ENCODE measurements around the gene NCAM1. TPM values are rescaled to one million over a fixed set of nuclear protein-coding genes. Genes with fewer than 3 reads are reported as not detected.

NCAM1 gene
- total and polyA plus RNA-seq, 9 of the 15 experiments (the other 6 are each of a cell fraction or from before 2014, with no cell fraction given): 0.09 to 0.23 TPM; not detected in 7

DNA sequence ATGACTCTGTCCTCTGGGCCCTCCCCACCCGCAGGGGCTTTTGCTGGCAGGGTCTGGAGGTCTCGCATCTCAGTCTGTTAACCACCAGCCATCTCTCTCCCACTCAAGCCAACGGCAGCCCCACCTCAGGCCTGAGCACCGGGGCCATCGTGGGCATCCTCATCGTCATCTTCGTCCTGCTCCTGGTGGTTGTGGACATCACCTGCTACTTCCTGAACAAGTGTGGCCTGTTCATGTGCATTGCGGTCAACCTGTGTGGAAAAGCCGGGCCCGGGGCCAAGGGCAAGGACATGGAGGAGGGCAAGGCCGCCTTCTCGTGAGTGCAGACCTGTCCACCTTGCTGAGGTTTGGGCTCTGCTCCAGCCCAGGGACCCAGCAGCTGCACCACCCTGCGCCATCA is 308.9 kb downstream of the NCAM1 start (continued):
- TF ChIP-seq CHAMP1 (IDR thresholded peaks at IDR 0.05) (no peak), CXXC5 (CRISPR knock-in tag; IDR thresholded peaks at IDR 0.05) (no peak), ETV1 (tag; conservative IDR thresholded peaks at IDR 0.05; ENCODE audit: low read depth) (no peak), KDM4B (IDR thresholded peaks at IDR 0.05; ENCODE audit: borderline replicate concordance in 2 of 2, low read depth in 1 of 2) (no peak), GTF2E2 (tag; IDR thresholded peaks at IDR 0.05) (no peak), L3MBTL2 (IDR thresholded peaks at IDR 0.05) (no peak)
- TF ChIP-seq, protein P1, sequence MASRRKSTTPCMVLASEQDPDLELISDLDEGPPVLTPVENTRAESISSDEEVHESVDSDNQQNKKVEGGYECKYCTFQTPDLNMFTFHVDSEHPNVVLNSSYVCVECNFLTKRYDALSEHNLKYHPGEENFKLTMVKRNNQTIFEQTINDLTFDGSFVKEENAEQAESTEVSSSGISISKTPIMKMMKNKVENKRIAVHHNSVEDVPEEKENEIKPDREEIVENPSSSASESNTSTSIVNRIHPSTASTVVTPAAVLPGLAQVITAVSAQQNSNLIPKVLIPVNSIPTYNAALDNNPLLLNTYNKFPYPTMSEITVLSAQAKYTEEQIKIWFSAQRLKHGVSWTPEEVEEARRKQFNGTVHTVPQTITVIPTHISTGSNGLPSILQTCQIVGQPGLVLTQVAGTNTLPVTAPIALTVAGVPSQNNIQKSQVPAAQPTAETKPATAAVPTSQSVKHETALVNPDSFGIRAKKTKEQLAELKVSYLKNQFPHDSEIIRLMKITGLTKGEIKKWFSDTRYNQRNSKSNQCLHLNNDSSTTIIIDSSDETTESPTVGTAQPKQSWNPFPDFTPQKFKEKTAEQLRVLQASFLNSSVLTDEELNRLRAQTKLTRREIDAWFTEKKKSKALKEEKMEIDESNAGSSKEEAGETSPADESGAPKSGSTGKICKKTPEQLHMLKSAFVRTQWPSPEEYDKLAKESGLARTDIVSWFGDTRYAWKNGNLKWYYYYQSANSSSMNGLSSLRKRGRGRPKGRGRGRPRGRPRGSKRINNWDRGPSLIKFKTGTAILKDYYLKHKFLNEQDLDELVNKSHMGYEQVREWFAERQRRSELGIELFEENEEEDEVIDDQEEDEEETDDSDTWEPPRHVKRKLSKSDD (conservative IDR thresholded peaks at IDR 0.05; ENCODE audit: low read length): no peak

Measured in K562 (cell line).